Adrenal gland (tissue), 5 donors: Measurements from ENCODE around the gene TCP11X1.
"Not testable (repeated sequence)": the region's sequence is repeated elsewhere in the genome, so short reads cannot be mapped to it uniquely, and the experiment has no call there.

Experiments
- CTCF ChIP-seq, 6 experiments: fragments of 450-650 bp in 4 of 6; fragments of 200-600 bp in 2 of 6; sonication (generic) in 1 of 6; IDR thresholded peaks; 1 replicate in 5 of 6; 2 replicates in 1 of 6; pipeline versions ENCODE4 v1.5.1 to v1.8.0; 2016 to 2021; ENCODE audit warnings: antibody characterized with exemption in 6 of 6, mild to moderate bottlenecking in 2 of 6, moderate library complexity in 1 of 6
- POLR2A ChIP-seq, 2 donors: fragments of 450-650 bp; IDR thresholded peaks; one replicate each; pipeline ENCODE4 v1.6.1; 2017; ENCODE audit warnings: antibody characterized with exemption in 2 of 2, mild to moderate bottlenecking in 2 of 2, moderate library complexity in 1 of 2
- donor health status: DM: no; HTN: no; CAD: no.

- TF ChIP-seq CTCF, POLR2A (IDR thresholded peaks at IDR 0.05): not testable (repeated sequence)
Observed at GRCh38 chrX:102235678-102236077, 20.6 kb downstream of the TCP11X1 start.
